ENCODE measurements around the gene ATG16L1. TPM values are rescaled to one million over a fixed set of nuclear protein-coding genes. Genes with fewer than 3 reads are reported as not detected.
"Not testable (repeated sequence)": the region's sequence is repeated elsewhere in the genome, so short reads cannot be mapped to it uniquely, and the experiment has no call there.

Gene ATG16L1
- polyA plus RNA-seq, 3 donors: 7.9 to 11.0 (median 10.6) TPM

- 89 to 94% (median 94%) methylated on average over 20 of the region's 20 CpGs for WGBS, 3 donors
- no peak overlapping the region for H3K27ac ChIP-seq (ENCODE audit: low read depth, low read length)
These were observed 62.9 kb downstream of the ATG16L1 start for GRCh38 chr2:233314180-233314925.

GRCh38 chr2:233317196-233317943 is 65.9 kb downstream of the ATG16L1 start:
- H3K27ac ChIP-seq (ENCODE audit: low read depth, low read length): no peak overlapping the region
- WGBS, 3 donors: 58 to 75% (median 69%) methylated on average over 7 of the region's 7 CpGs

- H3K27ac ChIP-seq (ENCODE audit: low read depth, low read length): no peak overlapping the region
- 63 to 89% (median 79%) methylated on average over 5 of the region's 5 CpGs for WGBS, 3 donors
These were observed 67.8 kb downstream of the ATG16L1 start for GRCh38 chr2:233319256-233319655.

DNA sequence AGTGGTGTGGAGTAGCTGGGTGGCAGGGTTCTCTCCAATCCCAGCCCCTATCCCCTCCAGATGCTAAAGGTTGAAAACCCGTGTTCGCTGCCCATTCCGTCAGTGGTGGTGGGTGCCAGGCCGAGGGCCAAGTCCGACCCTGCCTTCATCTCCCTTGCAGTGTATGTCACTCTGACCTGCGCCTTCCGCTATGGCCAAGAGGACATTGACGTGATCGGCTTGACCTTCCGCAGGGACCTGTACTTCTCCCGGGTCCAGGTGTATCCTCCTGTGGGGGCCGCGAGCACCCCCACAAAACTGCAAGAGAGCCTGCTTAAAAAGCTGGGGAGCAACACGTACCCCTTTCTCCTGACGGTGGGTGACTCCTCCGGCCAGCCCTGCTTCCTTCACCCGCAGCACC is 69.0 kb downstream of the ATG16L1 start:
- no peak overlapping the region for H3K27ac ChIP-seq (ENCODE audit: low read depth, low read length)
- WGBS, 3 donors: 89 to 94% (median 93%) methylated on average over 17 of the region's 17 CpGs

GRCh38 chr2:233321166-233321565 is 69.7 kb downstream of the ATG16L1 start:
- no peak overlapping the region for H3K27ac ChIP-seq (ENCODE audit: low read depth, low read length)
- 70 to 72% (median 71%) methylated on average over 6 of the region's 6 CpGs for WGBS, 3 donors

DNA sequence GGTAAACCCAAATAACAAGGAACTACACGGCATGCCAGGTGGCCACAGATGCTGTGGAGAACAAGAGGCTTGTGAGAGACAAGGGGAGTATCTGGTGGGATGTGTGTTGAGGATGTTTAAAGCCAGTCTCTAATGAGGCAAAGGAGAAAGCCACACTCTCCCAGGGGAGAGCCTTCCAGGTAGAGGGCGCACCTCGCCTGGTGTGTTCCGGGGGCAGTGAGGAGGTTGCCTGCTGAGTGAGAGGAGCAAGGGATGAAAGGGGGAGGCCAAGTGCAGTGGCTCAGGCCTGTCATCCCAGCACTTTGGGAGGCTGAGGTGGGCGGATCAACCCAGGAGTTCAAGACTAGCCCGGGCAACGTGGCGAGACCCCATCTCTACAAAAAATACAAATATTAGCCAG is 72.4 kb downstream of the ATG16L1 start:
- 83 to 95% (median 92%) methylated on average over 8 of the region's 8 CpGs for WGBS, 3 donors
- H3K27ac ChIP-seq (ENCODE audit: low read depth, low read length): no peak overlapping the region

DNA sequence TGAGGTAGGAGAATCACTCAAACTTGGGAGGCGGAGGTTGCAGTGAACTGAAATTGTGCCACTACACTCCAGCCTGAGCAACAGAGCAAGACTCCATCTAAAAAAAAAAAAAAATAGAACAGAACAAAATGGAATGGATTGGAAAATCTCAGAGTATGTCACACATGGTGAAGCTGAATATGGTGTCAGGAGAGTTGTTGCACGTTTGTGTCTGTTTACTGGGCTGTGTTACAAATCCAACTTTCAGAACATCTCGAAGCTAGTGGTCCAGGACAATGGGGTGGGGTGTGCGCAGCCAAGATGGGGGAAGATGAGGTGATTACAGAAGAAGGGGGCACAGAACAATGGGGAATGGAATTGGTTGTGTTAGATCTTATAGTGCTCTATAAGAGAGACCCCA is 73.8 kb downstream of the ATG16L1 start:
- 73 to 78% (median 74%) methylated on average over 4 of the region's 4 CpGs for whole genome bisulfite sequencing, 3 donors

DNA sequence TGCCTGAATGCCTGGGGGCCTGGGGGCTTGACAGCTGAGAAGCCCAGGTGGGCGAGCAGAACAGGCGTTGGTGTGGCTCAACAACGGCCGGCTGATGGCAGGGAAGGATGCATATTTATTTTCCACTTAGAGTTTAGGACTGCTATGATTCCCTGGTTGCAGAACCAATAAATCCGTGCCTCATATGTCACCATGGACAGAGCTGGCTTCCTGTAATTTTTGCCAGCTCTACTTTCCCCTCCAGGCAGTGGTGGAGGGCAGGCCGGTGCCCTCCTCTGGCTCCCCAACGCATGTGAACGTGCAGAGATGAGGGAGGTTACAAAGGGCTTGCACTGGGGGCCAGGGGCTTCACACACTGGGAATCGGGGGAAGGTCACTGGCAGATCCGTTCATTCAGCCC is 74.3 kb downstream of the ATG16L1 start:
- 69 to 82% (median 71%) methylated on average over 10 of the region's 10 CpGs for WGBS, 3 donors
- H3K27ac ChIP-seq (ENCODE audit: low read depth, low read length): no peak overlapping the region

More for the DNA sequence above, 73.8 kb downstream of the ATG16L1 start:
- H3K27ac ChIP-seq (ENCODE audit: low read depth, low read length): no peak overlapping the region

- WGBS, 3 donors: 86 to 95% (median 94%) methylated on average over 8 of the region's 8 CpGs
- no peak overlapping the region for H3K27ac ChIP-seq (ENCODE audit: low read depth, low read length)
These were observed 75.0 kb downstream of the ATG16L1 start for GRCh38 chr2:233326500-233326899.

DNA sequence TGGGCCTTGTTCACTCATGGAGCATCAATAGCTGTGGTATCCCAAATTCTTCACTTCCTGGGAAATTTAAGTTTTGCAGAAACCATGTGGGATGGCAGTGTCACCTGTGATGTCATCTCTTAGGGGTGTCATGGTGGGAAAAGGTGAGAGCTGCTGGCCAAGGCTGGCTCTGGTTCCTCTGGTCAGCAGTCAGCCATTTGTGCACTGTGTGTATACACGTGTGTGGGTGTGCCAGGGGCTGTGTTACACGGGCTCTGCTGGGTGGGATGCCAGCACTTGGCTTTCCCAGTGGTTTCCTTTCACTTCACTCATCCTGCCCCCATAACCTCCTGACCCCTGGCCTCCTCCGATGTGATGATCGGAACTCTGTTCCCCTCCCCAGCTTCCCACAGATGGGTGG is 77.4 kb downstream of the ATG16L1 start:
- no peak overlapping the region for H3K27ac ChIP-seq (ENCODE audit: low read depth, low read length)
- 71 to 82% (median 72%) methylated on average over 4 of the region's 4 CpGs for WGBS, 3 donors

GRCh38 chr2:233329489-233330135 is 78.1 kb downstream of the ATG16L1 start:
- H3K27ac ChIP-seq (ENCODE audit: low read depth, low read length): no peak overlapping the region
- 76 to 85% (median 82%) methylated on average over 7 of the region's 7 CpGs for WGBS, 3 donors

- H3K27ac ChIP-seq (ENCODE audit: low read depth, low read length): no peak overlapping the region
- WGBS, 3 donors: 38 to 71% (median 58%) methylated on average over 15 of the region's 15 CpGs
These were observed 80.1 kb downstream of the ATG16L1 start for GRCh38 chr2:233331536-233331935.

DNA sequence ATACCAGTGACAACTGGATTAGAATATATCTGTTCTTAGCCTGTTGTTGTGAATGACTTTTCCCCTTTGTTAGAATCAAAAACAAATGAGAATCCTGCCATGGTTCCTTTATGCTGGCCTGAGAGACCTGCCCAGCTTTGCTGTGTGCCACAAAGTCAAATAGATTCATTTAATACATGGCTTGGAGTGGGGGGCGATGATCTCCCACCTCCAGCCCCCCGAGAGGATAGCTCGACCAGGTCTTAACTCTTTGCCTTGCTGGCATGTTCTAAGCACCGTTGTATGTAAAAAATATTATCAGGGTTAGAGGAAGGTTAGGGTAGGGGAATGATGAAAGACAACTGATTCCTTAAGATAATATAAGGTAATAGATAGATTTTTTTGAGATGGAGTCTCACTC is 80.7 kb downstream of the ATG16L1 start:
- no peak overlapping the region for H3K27ac ChIP-seq (ENCODE audit: low read depth, low read length)
- 76 to 81% (median 78%) methylated on average over 4 of the region's 4 CpGs for WGBS, 3 donors

GRCh38 chr2:233334915-233335314 is 83.4 kb downstream of the ATG16L1 start:
- H3K27ac ChIP-seq (ENCODE audit: low read depth, low read length): no peak overlapping the region
- WGBS, 3 donors: 88 to 94% (median 91%) methylated on average over 11 of the region's 11 CpGs

DNA sequence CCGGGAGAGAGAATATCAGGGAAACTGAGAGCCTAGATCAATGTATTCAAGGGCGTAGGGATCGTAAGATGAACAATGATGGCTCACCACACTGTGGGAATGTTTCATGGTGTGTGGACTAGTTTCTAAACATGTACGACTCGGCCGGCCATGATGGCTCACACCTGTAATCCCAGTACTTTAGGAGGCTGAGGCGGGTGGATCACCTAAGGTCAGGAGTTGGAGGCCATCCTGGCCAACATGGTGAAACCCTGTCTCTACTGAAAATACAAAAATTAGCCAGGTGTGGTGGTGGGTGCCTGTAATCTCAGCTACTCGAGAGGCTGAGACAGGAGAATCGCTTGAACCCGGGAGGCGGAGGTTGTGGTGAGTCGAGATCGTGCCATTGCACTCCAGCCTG is 84.6 kb downstream of the ATG16L1 start:
- H3K27ac ChIP-seq (ENCODE audit: low read depth, low read length): not testable (repeated sequence)
- 96% methylated on average over 13 of the region's 13 CpGs for WGBS, 3 donors

GRCh38 chr2:233336541-233336940 is 85.1 kb downstream of the ATG16L1 start:
- WGBS, 3 donors: 52 to 94% (median 92%) methylated on average over 5 of the region's 5 CpGs
- H3K27ac ChIP-seq (ENCODE audit: low read depth, low read length): no peak overlapping the region

DNA sequence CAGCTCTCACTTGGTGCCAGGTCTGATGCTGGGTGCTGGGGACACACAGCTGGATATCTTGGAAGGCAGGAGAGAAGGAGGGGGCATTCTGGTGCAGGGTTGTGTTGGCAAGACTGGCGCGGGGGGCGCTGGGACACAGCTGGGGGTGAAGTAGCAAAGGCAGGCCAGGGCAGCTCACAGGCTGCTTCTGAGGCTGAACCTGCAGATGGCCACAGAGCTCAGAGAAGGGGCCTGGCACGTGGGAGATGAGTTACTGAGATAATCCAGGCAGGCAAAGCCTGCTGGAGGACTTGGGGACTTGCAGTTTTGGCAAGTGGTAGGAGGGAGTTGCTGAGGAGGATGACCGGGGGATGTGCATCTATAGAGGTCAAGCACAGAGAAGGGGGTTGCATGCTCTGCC is 86.6 kb downstream of the ATG16L1 start:
- 76 to 84% (median 78%) methylated on average over 5 of the region's 5 CpGs for WGBS, 3 donors
- no peak overlapping the region for H3K27ac ChIP-seq (ENCODE audit: low read depth, low read length)

DNA sequence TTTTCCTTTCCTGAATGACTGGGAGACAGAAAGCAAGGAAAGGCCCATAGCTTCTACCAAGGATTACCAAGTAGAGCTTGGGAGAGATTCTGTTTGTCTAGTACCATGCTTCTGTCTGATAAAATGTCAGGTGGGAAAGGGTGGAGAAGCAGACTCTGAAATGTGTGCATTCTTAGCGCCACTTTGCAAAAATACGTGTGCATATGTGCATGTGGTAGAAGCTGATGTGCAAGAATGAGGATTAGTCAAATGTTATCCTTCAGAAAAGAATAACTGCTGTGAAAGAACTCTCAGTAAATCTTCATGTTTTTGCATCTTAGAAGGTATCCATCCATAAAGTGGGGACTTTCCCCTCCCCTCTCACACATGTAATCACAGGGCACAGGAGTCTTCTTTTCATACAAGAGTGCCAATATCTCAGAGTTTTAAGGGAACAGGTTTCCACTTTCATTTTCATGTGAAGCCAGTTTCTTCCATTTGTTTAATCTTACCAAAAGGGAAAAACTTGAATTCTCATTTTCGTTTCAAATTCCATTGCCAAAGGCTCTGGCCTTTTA is 87.4 kb downstream of the ATG16L1 start:
- WGBS, 3 donors: 78 to 88% (median 81%) methylated on average over 3 of the region's 3 CpGs

DNA sequence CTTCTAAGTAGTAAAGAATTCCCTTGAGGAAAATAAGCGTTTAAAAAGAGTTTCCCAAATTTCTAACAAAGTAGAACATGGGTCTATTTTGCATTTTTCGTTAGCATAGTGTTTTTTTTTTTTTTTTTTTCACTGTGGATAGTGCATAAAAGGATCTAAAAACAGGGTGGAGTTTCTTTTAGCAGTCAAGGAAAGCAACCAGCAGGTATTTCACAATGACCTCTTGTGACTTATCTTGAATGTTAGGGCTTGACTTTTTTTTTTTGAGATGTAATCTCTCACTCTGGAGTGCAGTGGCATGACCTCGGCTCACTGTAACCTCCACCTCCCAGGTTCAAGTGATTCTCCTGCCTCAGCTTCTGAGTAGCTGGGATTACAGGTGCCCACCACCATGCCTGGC is 88.0 kb downstream of the ATG16L1 start:
- whole genome bisulfite sequencing, 3 donors: 32 to 59% (median 50%) methylated on average over 3 of the region's 3 CpGs
- no peak overlapping the region for H3K27ac ChIP-seq (ENCODE audit: low read depth, low read length)

More for the DNA sequence above, 87.4 kb downstream of the ATG16L1 start:
- H3K27ac ChIP-seq (ENCODE audit: low read depth, low read length): no peak overlapping the region

Measured in adipose tissue (tissue), 3 donors.